Peyer's patch (tissue), 4 donors: ENCODE data around the gene RBP3. TPM values are rescaled to one million over a fixed set of nuclear protein-coding genes. Genes with fewer than 3 reads are reported as not detected.
A peak's percentile ranks its signal among the peaks of the same experiment; 100 is the strongest.

Experiments
- DNase-seq, 3 donors: peaks; one replicate each; pipeline ENCODE4 v3.0.0-alpha.2; 2017 to 2019
- H3K27ac ChIP-seq, 4 donors: fragments of 200-600 bp; sonication (generic); one replicate each; pipeline ENCODE4 v1.5.1; 2016 to 2019
- H3K27me3 ChIP-seq, 2 donors: fragments of 200-600 bp; sonication (generic); one replicate each; pipeline ENCODE4 v1.5.1; 2019
- H3K36me3 ChIP-seq, 3 donors: fragments of 200-600 bp; sonication (generic); one replicate each; pipeline ENCODE4 v1.5.1; 2016 to 2019
- H3K4me1 ChIP-seq, 4 donors: fragments of 200-600 bp; sonication (generic); one replicate each; pipeline ENCODE4 v1.5.1; 2016 to 2019
- H3K4me3 ChIP-seq, 4 donors: fragments of 200-600 bp; sonication (generic); 1 replicate in 3 of 4; 2 replicates in 1 of 4; pipeline ENCODE4 v1.5.1; 2016 to 2019; ENCODE audit warnings: mild to moderate bottlenecking in 1 of 4
- H3K9me3 ChIP-seq, 4 donors: fragments of 200-600 bp; sonication (generic); one replicate each; pipeline ENCODE4 v1.5.1; 2016 to 2019; ENCODE audit warnings: mild to moderate bottlenecking in 1 of 4
- CTCF ChIP-seq, 6 experiments: fragments of 450-650 bp in 4 of 6; fragments of 200-600 bp in 2 of 6; sonication (generic) in 1 of 6; IDR thresholded peaks; one replicate each; pipeline ENCODE4 v1.5.1; 2017 to 2019; ENCODE audit warnings: antibody characterized with exemption in 6 of 6, mild to moderate bottlenecking in 3 of 6, moderate library complexity in 1 of 6
- POLR2A ChIP-seq, 2 donors: fragments of 450-650 bp; IDR thresholded peaks; one replicate each; pipeline ENCODE4 v1.5.1; 2017; ENCODE audit warnings: antibody characterized with exemption in 2 of 2, mild to moderate bottlenecking in 2 of 2, moderate library complexity in 2 of 2
- total RNA-seq, 4 donors: library from RNA; depleted of rRNA; stranded (reverse); fragments of >200 nt; gene quantifications; one replicate each; pipeline ENCODE4 v1.1.0, GENCODE V29; 2016

Gene RBP3
- total RNA-seq, 4 donors from 2014 or later = not detected

GRCh38 chr10:47366181-47366631, 18.0 kb downstream of the RBP3 start:
- H3K36me3 ChIP-seq = no peaks in the 10 kb centered on the region
- TF ChIP-seq CTCF (IDR thresholded peaks at IDR 0.05) (no peak), POLR2A (IDR thresholded peaks at IDR 0.05) (no peak)
- H3K4me1 ChIP-seq = peaks cover 0 to 16% (median 3%) of the 10 kb centered on the region in 4 donors
- no peaks in the 10 kb centered on the region for H3K27me3 ChIP-seq
- DNase-seq = peak in 1 of 3 donors; percentile 15
- no peak overlapping the region for H3K4me3 ChIP-seq
- H3K27ac ChIP-seq = no peak overlapping the region
- no peaks in the 10 kb centered on the region for H3K9me3 ChIP-seq

- Histone ChIP-seq H3K27me3 (no peaks in the 10 kb centered on the region), H3K27ac (no peak overlapping the region), H3K9me3 (no peaks in the 10 kb centered on the region), H3K4me1 (peaks cover 0 to 16% (median 3%) of the 10 kb centered on the region in 4 donors), H3K4me3 (no peak overlapping the region), H3K36me3 (no peaks in the 10 kb centered on the region)
- DNase-seq = no peak
- TF ChIP-seq POLR2A (IDR thresholded peaks at IDR 0.05) (no peak), CTCF (IDR thresholded peaks at IDR 0.05) (no peak)
Observed at GRCh38 chr10:47366731-47367460, 18.7 kb downstream of the RBP3 start.

GRCh38 chr10:47367646-47368045, 19.5 kb downstream of the RBP3 start:
- DNase-seq = peak in 1 of 3 donors; percentile 24
- Histone ChIP-seq H3K4me3 (no peak overlapping the region), H3K9me3 (no peaks in the 10 kb centered on the region), H3K27me3 (no peaks in the 10 kb centered on the region), H3K4me1 (peaks cover 0 to 14% (median 3%) of the 10 kb centered on the region in 4 donors), H3K36me3 (no peaks in the 10 kb centered on the region), H3K27ac (no peak overlapping the region)
- TF ChIP-seq POLR2A (IDR thresholded peaks at IDR 0.05) (no peak), CTCF (IDR thresholded peaks at IDR 0.05) (no peak)

GRCh38 chr10:47368431-47369180, 20.4 kb downstream of the RBP3 start:
- TF ChIP-seq CTCF (IDR thresholded peaks at IDR 0.05) (no peak), POLR2A (IDR thresholded peaks at IDR 0.05) (no peak)
- no peak overlapping the region for H3K27ac ChIP-seq
- H3K4me3 ChIP-seq = no peak overlapping the region
- H3K4me1 ChIP-seq = peaks cover 0 to 8% (median 0%) of the 10 kb centered on the region in 4 donors
- DNase-seq = peak in 2 of 3 donors; percentile 37 to 41
- no peaks in the 10 kb centered on the region for H3K36me3 ChIP-seq
- H3K9me3 ChIP-seq = no peaks in the 10 kb centered on the region
- no peaks in the 10 kb centered on the region for H3K27me3 ChIP-seq

GRCh38 chr10:47369251-47369894, 21.2 kb downstream of the RBP3 start:
- H3K27ac ChIP-seq = no peak overlapping the region
- peak in 2 of 3 donors; percentile 17 to 22 for DNase-seq
- H3K27me3 ChIP-seq = no peaks in the 10 kb centered on the region
- H3K4me3 ChIP-seq = no peak overlapping the region
- TF ChIP-seq POLR2A (IDR thresholded peaks at IDR 0.05) (no peak), CTCF (IDR thresholded peaks at IDR 0.05) (no peak)
- H3K9me3 ChIP-seq = no peaks in the 10 kb centered on the region
- peaks cover 0 to 6% (median 0%) of the 10 kb centered on the region in 4 donors for H3K4me1 ChIP-seq
- no peaks in the 10 kb centered on the region for H3K36me3 ChIP-seq
